ENCODE results near the gene DDX24.

GRCh38 chr14:94027566-94028449 is 53.2 kb downstream of the DDX24 start:
- no peak for TF ChIP-seq EZH2 (IDR thresholded peaks at IDR 0.05; ENCODE audit: borderline replicate concordance, low read length)
- no peak for TF ChIP-seq CTCF (conservative IDR thresholded peaks at IDR 0.05 in 1 of 2, IDR thresholded peaks at IDR 0.05 in 1 of 2; ENCODE audit: extremely low read depth in 1 of 2, insufficient read depth in 1 of 2, low read depth in 1 of 2, low read length in 2 of 2)
